OCI-LY3 (cell line): Measurements from ENCODE around the gene CXXC1.

Experiments used
- H2AFZ ChIP-seq: fragments of 200-600, 300-600 bp; shearing (Covaris generic); 2 replicates; pipeline ENCODE4 v1.6.0; 2014; ENCODE audit warnings: antibody characterized with exemption, low read depth, low read length
- H3K27ac ChIP-seq: fragments of 200-600, 300-600 bp; sonication (generic); 2 replicates; pipeline ENCODE4 v1.5.1; 2014; ENCODE audit warnings: mild to moderate bottlenecking, low read length, moderate library complexity, mixed read lengths
- H3K27me3 ChIP-seq: fragments of 200-600, 300-600 bp; sonication (generic); 2 replicates; pipeline ENCODE4 v1.6.1; 2014; ENCODE audit warnings: low read depth, low read length, mixed read lengths
- H3K36me3 ChIP-seq: fragments of 200-600, 300-600 bp; sonication (generic); replicated peaks from 2 replicates; pipeline ENCODE3; 2014; ENCODE audit warnings: low read depth, low read length, mixed read lengths
- H3K4me1 ChIP-seq: fragments of 300-600, 200-600 bp; sonication (generic); 2 replicates; pipeline ENCODE4 v1.6.1; 2014; ENCODE audit warnings: low read length, mixed read lengths
- H3K4me2 ChIP-seq: fragments of 200-600, 300-600 bp; sonication (generic); 2 replicates; pipeline ENCODE4 v1.6.1; 2014; ENCODE audit warnings: low read length, mixed read lengths
- H3K4me3 ChIP-seq: fragments of 300-600, 200-600 bp; sonication (generic); 2 replicates; pipeline ENCODE4 v1.5.1; 2014; ENCODE audit warnings: antibody characterized with exemption, mild to moderate bottlenecking, low read length, moderate library complexity
- H3K79me2 ChIP-seq: fragments of 300-600, 200-600 bp; shearing (Covaris generic); 2 replicates; pipeline ENCODE4 v1.6.1; 2014; ENCODE audit warnings: mild to moderate bottlenecking, low read length, mixed read lengths
- H3K9ac ChIP-seq: fragments of 300-600, 200-600 bp; shearing (Covaris generic); 2 replicates; pipeline ENCODE4 v1.6.0; 2014; ENCODE audit warnings: mild to moderate bottlenecking, low read length, moderate library complexity
- H3K9me3 ChIP-seq: fragments of 200-600, 300-600 bp; shearing (Covaris generic); 2 replicates; pipeline ENCODE4 v1.6.1; 2014; ENCODE audit warnings: low read length, mixed read lengths; ENCODE audit not compliant: insufficient read depth
- H4K20me1 ChIP-seq: fragments of 200-600, 300-600 bp; sonication (generic); 2 replicates; pipeline ENCODE4 v1.6.1; 2016; ENCODE audit warnings: low read length, mixed read lengths; ENCODE audit not compliant: insufficient read depth
- EZH2phosphoT487 ChIP-seq: fragments of 200-600 bp; shearing (Covaris generic); IDR thresholded peaks from 2 replicates; pipeline ENCODE4 v1.6.1; 2018; ENCODE audit warnings: antibody characterized with exemption, mixed run types, low read depth
- TF ChIP-seq, protein P1 (sequence below): fragments of 200-600, 300-600 bp; sonication (generic); IDR thresholded peaks from 2 replicates; pipeline ENCODE4 v1.5.1; 2014; ENCODE audit warnings: antibody characterized with exemption, low read length, low read depth

Gene CXXC1

DNA sequence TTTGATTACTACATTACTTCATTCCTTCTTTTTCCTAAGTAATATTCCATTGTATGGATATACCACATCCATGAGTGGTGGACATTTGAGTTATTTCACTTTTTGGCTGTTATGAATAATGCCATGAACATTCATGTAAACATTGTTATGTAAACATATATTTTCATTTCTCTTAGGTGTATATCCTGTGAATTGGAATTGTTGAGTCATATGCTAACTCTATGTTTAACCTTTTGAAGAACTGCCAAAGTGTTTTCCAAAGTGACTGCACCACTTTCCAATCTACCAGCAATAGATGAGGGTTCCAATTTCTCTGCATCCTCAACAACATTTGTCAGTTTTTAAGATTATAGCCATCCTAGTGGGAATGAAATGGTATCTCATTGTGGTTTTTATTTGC is 42.7 kb upstream of the CXXC1 start:
- Histone ChIP-seq H3K9me3 (peaks cover 9% of the 10 kb centered on the region; the same call in 1 of the 2 replicates), H3K79me2 (no peaks in the 10 kb centered on the region), H3K27ac (no peak overlapping the region), H2AFZ (no peak overlapping the region), H3K4me3 (no peak overlapping the region), H3K4me1 (peaks cover 19% of the 10 kb centered on the region), H4K20me1 (no peaks in the 10 kb centered on the region), H3K4me2 (no peak overlapping the region), H3K9ac (no peak overlapping the region), H3K36me3 (peaks cover 8% of the 10 kb centered on the region), H3K27me3 (peaks cover 63% of the 10 kb centered on the region)
- TF ChIP-seq, protein P1, sequence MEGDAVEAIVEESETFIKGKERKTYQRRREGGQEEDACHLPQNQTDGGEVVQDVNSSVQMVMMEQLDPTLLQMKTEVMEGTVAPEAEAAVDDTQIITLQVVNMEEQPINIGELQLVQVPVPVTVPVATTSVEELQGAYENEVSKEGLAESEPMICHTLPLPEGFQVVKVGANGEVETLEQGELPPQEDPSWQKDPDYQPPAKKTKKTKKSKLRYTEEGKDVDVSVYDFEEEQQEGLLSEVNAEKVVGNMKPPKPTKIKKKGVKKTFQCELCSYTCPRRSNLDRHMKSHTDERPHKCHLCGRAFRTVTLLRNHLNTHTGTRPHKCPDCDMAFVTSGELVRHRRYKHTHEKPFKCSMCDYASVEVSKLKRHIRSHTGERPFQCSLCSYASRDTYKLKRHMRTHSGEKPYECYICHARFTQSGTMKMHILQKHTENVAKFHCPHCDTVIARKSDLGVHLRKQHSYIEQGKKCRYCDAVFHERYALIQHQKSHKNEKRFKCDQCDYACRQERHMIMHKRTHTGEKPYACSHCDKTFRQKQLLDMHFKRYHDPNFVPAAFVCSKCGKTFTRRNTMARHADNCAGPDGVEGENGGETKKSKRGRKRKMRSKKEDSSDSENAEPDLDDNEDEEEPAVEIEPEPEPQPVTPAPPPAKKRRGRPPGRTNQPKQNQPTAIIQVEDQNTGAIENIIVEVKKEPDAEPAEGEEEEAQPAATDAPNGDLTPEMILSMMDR: no peak
- TF ChIP-seq EZH2phosphoT487: no peak

DNA sequence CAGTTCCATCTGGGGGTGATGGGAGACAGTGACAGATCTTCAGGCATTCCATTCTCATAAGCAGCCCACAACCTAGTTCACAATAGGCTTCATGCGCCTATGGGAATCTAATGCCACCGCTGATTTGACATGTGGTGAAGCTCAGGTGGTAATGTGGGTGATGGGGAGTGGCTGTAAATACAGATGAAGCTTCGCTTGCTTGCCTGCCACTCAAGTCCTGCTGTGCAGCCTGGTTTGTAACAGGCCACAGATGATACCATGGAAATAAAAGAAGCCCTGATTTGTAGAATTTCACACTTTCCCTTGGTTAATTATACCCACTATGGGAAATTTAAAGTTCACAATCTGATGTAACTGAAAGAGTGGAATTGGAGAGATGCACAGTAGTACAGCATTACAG is 40.5 kb upstream of the CXXC1 start:
- Histone ChIP-seq H3K27ac (no peak overlapping the region), H3K79me2 (no peaks in the 10 kb centered on the region), H3K4me3 (no peak overlapping the region), H3K27me3 (peaks cover 57% of the 10 kb centered on the region), H3K9me3 (peaks cover 9% of the 10 kb centered on the region; the same call in 1 of the 2 replicates), H3K4me2 (no peak overlapping the region), H3K36me3 (peaks cover 3% of the 10 kb centered on the region), H2AFZ (no peak overlapping the region), H3K4me1 (no peaks in the 10 kb centered on the region), H3K9ac (no peak overlapping the region), H4K20me1 (no peaks in the 10 kb centered on the region)
- no peak for TF ChIP-seq EZH2phosphoT487
- TF ChIP-seq, protein P1: no peak

DNA sequence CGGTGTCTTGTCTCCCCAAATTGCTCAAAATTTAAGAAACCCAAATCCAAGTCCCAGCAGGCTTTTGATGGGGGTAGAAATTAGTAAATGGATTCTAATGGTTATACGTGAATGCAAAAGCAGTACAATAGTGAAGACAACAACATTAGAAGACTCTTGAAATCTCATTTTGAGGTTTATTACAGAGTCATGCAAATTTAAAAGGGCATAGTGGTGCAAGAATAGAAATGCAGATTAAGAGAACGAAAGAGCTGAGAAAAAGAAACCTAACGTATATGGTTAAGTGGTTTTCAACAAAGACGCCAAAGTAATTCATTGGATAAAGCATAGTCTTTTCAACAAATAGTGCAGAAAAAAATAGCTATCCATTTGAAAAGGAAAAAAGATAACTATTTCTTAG is 33.2 kb upstream of the CXXC1 start:
- Histone ChIP-seq H3K79me2 (no peaks in the 10 kb centered on the region), H3K4me3 (peak overlapping the region; percentile 47), H3K27me3 (peaks cover 33% of the 10 kb centered on the region), H3K4me2 (peak overlapping the region; percentile 63), H4K20me1 (no peaks in the 10 kb centered on the region), H3K36me3 (no peaks in the 10 kb centered on the region), H3K9me3 (no peaks in the 10 kb centered on the region), H3K4me1 (peaks cover 28% of the 10 kb centered on the region), H3K27ac (no peak overlapping the region), H3K9ac (no peak overlapping the region), H2AFZ (peak overlapping the region; percentile 3; the same call in 1 of the 2 replicates)
- TF ChIP-seq, protein P1: no peak
- no peak for TF ChIP-seq EZH2phosphoT487

GRCh38 chr18:50315100-50315871 is 27.8 kb upstream of the CXXC1 start:
- peaks cover 72% of the 10 kb centered on the region for H3K4me1 ChIP-seq
- H3K27ac ChIP-seq: peak overlapping the region; percentile 55
- H3K4me3 ChIP-seq: peak overlapping the region; percentile 45
- H3K36me3 ChIP-seq: no peaks in the 10 kb centered on the region
- H3K4me2 ChIP-seq: peak overlapping the region; percentile 68
- no peaks in the 10 kb centered on the region for H3K9me3 ChIP-seq
- TF ChIP-seq, protein P1: no peak
- TF ChIP-seq EZH2phosphoT487: no peak
- no peaks in the 10 kb centered on the region for H3K79me2 ChIP-seq
- peak overlapping the region; percentile 23 for H2AFZ ChIP-seq
- no peaks in the 10 kb centered on the region for H4K20me1 ChIP-seq
- H3K9ac ChIP-seq: peak overlapping the region; percentile 10
- H3K27me3 ChIP-seq: peaks cover 8% of the 10 kb centered on the region; the same call in 1 of the 2 replicates
